Fibroblast of lung (primary cell): ENCODE measurements around the gene TMPRSS3.

Experiments used
- EZH2 ChIP-seq: IDR thresholded peaks from 2 replicates; pipeline ENCODE4 v1.5.1; 2012; ENCODE audit warnings: low read length, control low read depth, mild to moderate bottlenecking; ENCODE audit errors: missing control alignments
- TF ChIP-seq, protein P1 (sequence below), 2 donors: IDR thresholded peaks in 1 of 2; conservative IDR thresholded peaks in 1 of 2; 1 replicate in 1 of 2; 2 replicates in 1 of 2; pipeline ENCODE4 v1.5.1; 2011 to 2012; ENCODE audit warnings: low read length in 2 of 2, control low read depth in 1 of 2, inconsistent platforms in 1 of 2, low read depth in 1 of 2, mild to moderate bottlenecking in 1 of 2

DNA sequence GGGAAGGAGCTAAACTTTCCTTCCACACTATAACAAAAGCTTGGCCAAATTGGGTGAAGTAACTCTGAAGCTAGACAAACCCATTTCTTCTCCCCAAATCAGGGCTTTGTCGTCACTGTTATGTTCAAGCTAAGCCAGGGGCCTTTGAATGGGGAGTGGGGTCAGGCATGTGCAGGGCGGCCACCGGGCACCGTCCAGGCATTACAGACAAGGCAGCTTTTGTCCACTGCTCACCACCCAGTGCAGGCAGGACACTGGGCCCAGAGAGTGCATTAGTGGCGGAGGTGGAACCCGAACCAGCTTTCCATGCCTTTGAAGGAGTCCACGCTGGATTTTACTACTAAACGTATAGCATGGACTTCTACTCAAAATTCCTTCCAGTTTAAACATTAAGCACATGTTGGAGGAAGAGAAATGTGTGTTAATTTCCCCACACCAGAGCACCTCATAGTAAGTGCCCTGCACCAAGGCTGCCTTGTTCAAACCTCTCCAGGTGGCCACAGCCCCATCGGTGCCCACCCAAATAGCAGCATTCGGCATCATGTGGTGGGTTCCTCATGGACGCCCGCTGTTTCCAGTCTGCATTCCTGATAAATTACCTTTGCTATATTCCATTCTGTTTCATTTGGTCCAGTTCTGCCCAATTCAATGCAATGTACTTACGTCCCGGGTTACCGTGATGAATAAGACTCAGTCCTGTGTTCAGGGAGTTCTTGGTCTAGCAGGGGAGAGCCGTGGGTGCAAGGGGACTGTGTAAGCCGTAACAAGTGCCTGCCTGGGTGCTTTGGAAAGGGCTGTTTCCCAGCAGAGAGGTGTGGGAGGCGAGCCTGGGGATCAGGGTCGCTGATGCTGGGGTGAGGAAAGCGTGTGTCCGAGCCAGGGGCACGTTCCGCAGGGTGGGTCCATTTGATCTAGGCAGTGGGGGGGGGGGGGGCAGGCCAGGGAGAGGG is 9.5 kb upstream of the TMPRSS3 start:
- TF ChIP-seq, protein P1, sequence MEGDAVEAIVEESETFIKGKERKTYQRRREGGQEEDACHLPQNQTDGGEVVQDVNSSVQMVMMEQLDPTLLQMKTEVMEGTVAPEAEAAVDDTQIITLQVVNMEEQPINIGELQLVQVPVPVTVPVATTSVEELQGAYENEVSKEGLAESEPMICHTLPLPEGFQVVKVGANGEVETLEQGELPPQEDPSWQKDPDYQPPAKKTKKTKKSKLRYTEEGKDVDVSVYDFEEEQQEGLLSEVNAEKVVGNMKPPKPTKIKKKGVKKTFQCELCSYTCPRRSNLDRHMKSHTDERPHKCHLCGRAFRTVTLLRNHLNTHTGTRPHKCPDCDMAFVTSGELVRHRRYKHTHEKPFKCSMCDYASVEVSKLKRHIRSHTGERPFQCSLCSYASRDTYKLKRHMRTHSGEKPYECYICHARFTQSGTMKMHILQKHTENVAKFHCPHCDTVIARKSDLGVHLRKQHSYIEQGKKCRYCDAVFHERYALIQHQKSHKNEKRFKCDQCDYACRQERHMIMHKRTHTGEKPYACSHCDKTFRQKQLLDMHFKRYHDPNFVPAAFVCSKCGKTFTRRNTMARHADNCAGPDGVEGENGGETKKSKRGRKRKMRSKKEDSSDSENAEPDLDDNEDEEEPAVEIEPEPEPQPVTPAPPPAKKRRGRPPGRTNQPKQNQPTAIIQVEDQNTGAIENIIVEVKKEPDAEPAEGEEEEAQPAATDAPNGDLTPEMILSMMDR (conservative IDR thresholded peaks at IDR 0.05 in 1 of 2, IDR thresholded peaks at IDR 0.05 in 1 of 2; ENCODE audit: low read depth in 1 of 2, low read length in 2 of 2), result no peak
- no peak for TF ChIP-seq EZH2
